Muscle layer of colon (tissue), 2 donors: ENCODE data around the gene MAP4K4.

Source experiments
- H3K27ac ChIP-seq: one replicate; pipeline ENCODE4 v1.7.0; 2013; ENCODE audit warnings: low read depth, mild to moderate bottlenecking, low read length, moderate library complexity
- H3K27me3 ChIP-seq, 2 donors: one replicate each; pipeline ENCODE4 v1.7.0; 2013; ENCODE audit warnings: low read length in 2 of 2, mild to moderate bottlenecking in 2 of 2; ENCODE audit not compliant: insufficient read depth in 2 of 2, control insufficient read depth in 1 of 2
- H3K36me3 ChIP-seq: one replicate; pipeline ENCODE4 v1.7.0; 2013; ENCODE audit warnings: mild to moderate bottlenecking, low read length; ENCODE audit not compliant: insufficient read depth
- H3K4me1 ChIP-seq: one replicate; pipeline ENCODE4 v1.7.0; 2013; ENCODE audit warnings: mild to moderate bottlenecking, low read length; ENCODE audit not compliant: insufficient read depth
- H3K4me3 ChIP-seq, 2 donors: one replicate each; pipeline ENCODE4 v1.7.0; 2013; ENCODE audit warnings: low read length in 2 of 2, low read depth in 1 of 2, mild to moderate bottlenecking in 1 of 2, moderate library complexity in 1 of 2
- H3K9ac ChIP-seq: one replicate; pipeline ENCODE4 v1.7.0; 2013; ENCODE audit warnings: low read length
- H3K9me3 ChIP-seq: one replicate; pipeline ENCODE4 v1.7.0; 2013; ENCODE audit warnings: mild to moderate bottlenecking, low read length
- donor health status: abdominal sarcoma.
- donor health status: Adenocarcinoma of cecum.

Gene MAP4K4

GRCh38 chr2:101788995-101789970 lies 91.8 kb downstream of the MAP4K4 start:
- H3K9me3 ChIP-seq, result no peaks in the 10 kb centered on the region
- no peak overlapping the region for H3K4me3 ChIP-seq
- peaks cover 27% of the 10 kb centered on the region for H3K4me1 ChIP-seq
- H3K27ac ChIP-seq, result no peak overlapping the region
- no peak overlapping the region for H3K9ac ChIP-seq
- H3K27me3 ChIP-seq, result no peaks in the 10 kb centered on the region
- H3K36me3 ChIP-seq, result no peaks in the 10 kb centered on the region

- Histone ChIP-seq H3K9ac (no peak overlapping the region), H3K4me1 (peaks cover 36% of the 10 kb centered on the region), H3K4me3 (no peak overlapping the region), H3K27me3 (no peaks in the 10 kb centered on the region), H3K27ac (peak overlapping the region; percentile 56), H3K36me3 (no peaks in the 10 kb centered on the region), H3K9me3 (no peaks in the 10 kb centered on the region)
Observed at GRCh38 chr2:101790416-101790815, 92.9 kb downstream of the MAP4K4 start.

- Histone ChIP-seq H3K9ac (no peak overlapping the region), H3K4me3 (no peak overlapping the region), H3K9me3 (no peaks in the 10 kb centered on the region), H3K36me3 (no peaks in the 10 kb centered on the region), H3K27me3 (no peaks in the 10 kb centered on the region), H3K27ac (peak overlapping the region; percentile 56), H3K4me1 (peaks cover 37% of the 10 kb centered on the region)
Observed at GRCh38 chr2:101790857-101791256, 93.3 kb downstream of the MAP4K4 start.

GRCh38 chr2:101792208-101792607 lies 94.7 kb downstream of the MAP4K4 start:
- peaks cover 35% of the 10 kb centered on the region for H3K4me1 ChIP-seq
- H3K9ac ChIP-seq, result no peak overlapping the region
- no peak overlapping the region for H3K4me3 ChIP-seq
- H3K27ac ChIP-seq, result no peak overlapping the region
- H3K9me3 ChIP-seq, result no peaks in the 10 kb centered on the region
- H3K27me3 ChIP-seq, result no peaks in the 10 kb centered on the region
- H3K36me3 ChIP-seq, result no peaks in the 10 kb centered on the region

- no peaks in the 10 kb centered on the region for H3K36me3 ChIP-seq
- no peak overlapping the region for H3K4me3 ChIP-seq
- no peak overlapping the region for H3K9ac ChIP-seq
- no peaks in the 10 kb centered on the region for H3K9me3 ChIP-seq
- H3K4me1 ChIP-seq, result peaks cover 34% of the 10 kb centered on the region
- H3K27me3 ChIP-seq, result no peaks in the 10 kb centered on the region
- no peak overlapping the region for H3K27ac ChIP-seq
Observed at GRCh38 chr2:101793277-101793969, 95.9 kb downstream of the MAP4K4 start.

GRCh38 chr2:101794141-101794540 lies 96.6 kb downstream of the MAP4K4 start:
- no peaks in the 10 kb centered on the region for H3K36me3 ChIP-seq
- no peak overlapping the region for H3K9ac ChIP-seq
- no peak overlapping the region for H3K4me3 ChIP-seq
- peaks cover 42% of the 10 kb centered on the region for H3K4me1 ChIP-seq
- no peaks in the 10 kb centered on the region for H3K9me3 ChIP-seq
- H3K27me3 ChIP-seq, result no peaks in the 10 kb centered on the region
- no peak overlapping the region for H3K27ac ChIP-seq

GRCh38 chr2:101795033-101795432 lies 97.5 kb downstream of the MAP4K4 start:
- no peaks in the 10 kb centered on the region for H3K36me3 ChIP-seq
- no peaks in the 10 kb centered on the region for H3K27me3 ChIP-seq
- H3K4me1 ChIP-seq, result peaks cover 48% of the 10 kb centered on the region
- H3K4me3 ChIP-seq, result no peak overlapping the region
- no peak overlapping the region for H3K9ac ChIP-seq
- H3K9me3 ChIP-seq, result no peaks in the 10 kb centered on the region
- no peak overlapping the region for H3K27ac ChIP-seq

GRCh38 chr2:101796825-101797600 lies 99.5 kb downstream of the MAP4K4 start:
- no peaks in the 10 kb centered on the region for H3K27me3 ChIP-seq
- H3K4me1 ChIP-seq, result peaks cover 50% of the 10 kb centered on the region
- no peak overlapping the region for H3K4me3 ChIP-seq
- no peaks in the 10 kb centered on the region for H3K9me3 ChIP-seq
- no peaks in the 10 kb centered on the region for H3K36me3 ChIP-seq
- no peak overlapping the region for H3K27ac ChIP-seq
- no peak overlapping the region for H3K9ac ChIP-seq

- no peaks in the 10 kb centered on the region for H3K9me3 ChIP-seq
- H3K27ac ChIP-seq, result no peak overlapping the region
- peaks cover 61% of the 10 kb centered on the region for H3K4me1 ChIP-seq
- H3K27me3 ChIP-seq, result no peaks in the 10 kb centered on the region
- H3K4me3 ChIP-seq, result no peak overlapping the region
- H3K36me3 ChIP-seq, result no peaks in the 10 kb centered on the region
- H3K9ac ChIP-seq, result no peak overlapping the region
Observed at GRCh38 chr2:101801496-101801895, 104.0 kb downstream of the MAP4K4 start.

- Histone ChIP-seq H3K9ac (no peak overlapping the region), H3K27me3 (no peaks in the 10 kb centered on the region), H3K4me3 (no peak overlapping the region), H3K36me3 (no peaks in the 10 kb centered on the region), H3K9me3 (no peaks in the 10 kb centered on the region), H3K27ac (no peak overlapping the region), H3K4me1 (peaks cover 68% of the 10 kb centered on the region)
Observed at GRCh38 chr2:101802329-101802728, 104.8 kb downstream of the MAP4K4 start.

GRCh38 chr2:101803128-101803527 lies 105.6 kb downstream of the MAP4K4 start:
- H3K9me3 ChIP-seq, result no peaks in the 10 kb centered on the region
- no peak overlapping the region for H3K4me3 ChIP-seq
- no peaks in the 10 kb centered on the region for H3K27me3 ChIP-seq
- no peaks in the 10 kb centered on the region for H3K36me3 ChIP-seq
- H3K9ac ChIP-seq, result no peak overlapping the region
- no peak overlapping the region for H3K27ac ChIP-seq
- peaks cover 72% of the 10 kb centered on the region for H3K4me1 ChIP-seq
